ENCODE data around the gene CD93.

DNA sequence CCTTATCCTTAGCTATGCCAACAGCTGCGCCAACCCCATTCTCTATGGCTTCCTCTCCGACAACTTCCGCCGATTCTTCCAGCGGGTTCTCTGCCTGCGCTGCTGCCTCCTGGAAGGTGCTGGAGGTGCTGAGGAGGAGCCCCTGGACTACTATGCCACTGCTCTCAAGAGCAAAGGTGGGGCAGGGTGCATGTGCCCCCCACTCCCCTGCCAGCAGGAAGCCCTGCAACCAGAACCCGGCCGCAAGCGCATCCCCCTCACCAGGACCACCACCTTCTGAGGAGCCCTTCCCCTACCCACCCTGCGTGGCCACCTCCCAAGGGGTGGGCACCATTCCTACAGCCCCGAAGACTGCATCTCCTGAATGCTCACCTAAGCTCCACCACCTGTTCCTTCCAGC lies 49.8 kb downstream of the CD93 start:
- TF ChIP-seq, protein P1, sequence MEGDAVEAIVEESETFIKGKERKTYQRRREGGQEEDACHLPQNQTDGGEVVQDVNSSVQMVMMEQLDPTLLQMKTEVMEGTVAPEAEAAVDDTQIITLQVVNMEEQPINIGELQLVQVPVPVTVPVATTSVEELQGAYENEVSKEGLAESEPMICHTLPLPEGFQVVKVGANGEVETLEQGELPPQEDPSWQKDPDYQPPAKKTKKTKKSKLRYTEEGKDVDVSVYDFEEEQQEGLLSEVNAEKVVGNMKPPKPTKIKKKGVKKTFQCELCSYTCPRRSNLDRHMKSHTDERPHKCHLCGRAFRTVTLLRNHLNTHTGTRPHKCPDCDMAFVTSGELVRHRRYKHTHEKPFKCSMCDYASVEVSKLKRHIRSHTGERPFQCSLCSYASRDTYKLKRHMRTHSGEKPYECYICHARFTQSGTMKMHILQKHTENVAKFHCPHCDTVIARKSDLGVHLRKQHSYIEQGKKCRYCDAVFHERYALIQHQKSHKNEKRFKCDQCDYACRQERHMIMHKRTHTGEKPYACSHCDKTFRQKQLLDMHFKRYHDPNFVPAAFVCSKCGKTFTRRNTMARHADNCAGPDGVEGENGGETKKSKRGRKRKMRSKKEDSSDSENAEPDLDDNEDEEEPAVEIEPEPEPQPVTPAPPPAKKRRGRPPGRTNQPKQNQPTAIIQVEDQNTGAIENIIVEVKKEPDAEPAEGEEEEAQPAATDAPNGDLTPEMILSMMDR (conservative IDR thresholded peaks at IDR 0.05; ENCODE audit: low read length) = no peak
- no peak for TF ChIP-seq EZH2phosphoT487 (IDR thresholded peaks at IDR 0.05; ENCODE audit: borderline replicate concordance)

Data from Loucy (cell line).